Activated CD8-positive, alpha-beta memory T cell treated with anti-CD3 and anti-CD28 coated beads, Interleukin-2, amount 50 U/mL, for 1 hour (primary cell): ENCODE data around the gene TERT.

ENCODE experiments used
- DNase-seq: peaks from one replicate; pipeline ENCODE4 v3.0.0-alpha.2; 2020; ENCODE audit errors: extremely low read depth

TERT gene

DNA sequence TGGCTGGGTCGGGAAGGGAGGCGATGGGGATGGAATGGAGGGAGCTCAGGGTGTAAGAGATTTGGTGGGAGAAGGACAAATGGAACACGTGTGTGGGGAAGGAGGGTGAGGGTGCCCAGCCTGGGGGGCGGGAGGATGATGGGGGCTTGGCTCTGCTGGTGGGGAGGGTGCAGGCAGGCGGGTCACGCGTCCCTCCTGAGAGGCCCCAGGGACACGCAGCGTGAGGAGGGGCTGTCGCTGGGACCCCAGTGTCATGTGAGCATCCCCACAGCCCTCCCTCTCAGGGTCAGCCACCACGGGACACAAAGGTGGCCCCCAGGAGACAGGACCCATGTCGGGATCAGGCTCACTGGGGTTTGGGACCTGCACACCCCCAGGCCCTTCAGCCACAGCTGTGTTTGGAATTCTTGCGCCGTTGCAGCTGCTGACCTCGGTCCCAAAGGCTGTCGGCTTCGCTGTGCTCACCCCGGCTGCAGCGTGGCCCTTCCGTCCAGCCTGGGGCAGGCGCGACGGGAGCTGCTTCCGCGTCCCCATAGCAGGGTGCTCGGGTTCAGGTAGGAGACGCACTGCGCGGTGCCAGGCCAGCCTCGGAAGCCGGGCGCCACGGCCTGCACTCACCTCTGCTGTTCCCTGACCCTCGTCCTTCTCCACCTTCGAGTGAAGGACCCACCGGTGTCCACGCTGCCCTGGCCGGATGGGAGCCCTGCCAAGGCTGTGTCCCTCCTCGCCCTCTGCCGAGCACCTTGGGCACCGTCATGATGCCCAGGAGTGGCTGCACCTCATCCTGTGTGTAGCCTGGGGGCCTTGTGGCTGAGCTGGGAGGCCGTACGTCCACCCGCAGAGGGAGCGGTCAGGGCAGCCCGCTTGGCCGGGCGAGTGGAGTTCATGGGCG is 88.1 kb downstream of the TERT start:
- no peak for DNase-seq

GRCh38 chr5:1205255-1206180 is 89.3 kb downstream of the TERT start:
- no peak for DNase-seq

GRCh38 chr5:1204693-1205242 is 90.1 kb downstream of the TERT start:
- no peak for DNase-seq

GRCh38 chr5:1203968-1204692 is 90.7 kb downstream of the TERT start:
- no peak for DNase-seq

DNA sequence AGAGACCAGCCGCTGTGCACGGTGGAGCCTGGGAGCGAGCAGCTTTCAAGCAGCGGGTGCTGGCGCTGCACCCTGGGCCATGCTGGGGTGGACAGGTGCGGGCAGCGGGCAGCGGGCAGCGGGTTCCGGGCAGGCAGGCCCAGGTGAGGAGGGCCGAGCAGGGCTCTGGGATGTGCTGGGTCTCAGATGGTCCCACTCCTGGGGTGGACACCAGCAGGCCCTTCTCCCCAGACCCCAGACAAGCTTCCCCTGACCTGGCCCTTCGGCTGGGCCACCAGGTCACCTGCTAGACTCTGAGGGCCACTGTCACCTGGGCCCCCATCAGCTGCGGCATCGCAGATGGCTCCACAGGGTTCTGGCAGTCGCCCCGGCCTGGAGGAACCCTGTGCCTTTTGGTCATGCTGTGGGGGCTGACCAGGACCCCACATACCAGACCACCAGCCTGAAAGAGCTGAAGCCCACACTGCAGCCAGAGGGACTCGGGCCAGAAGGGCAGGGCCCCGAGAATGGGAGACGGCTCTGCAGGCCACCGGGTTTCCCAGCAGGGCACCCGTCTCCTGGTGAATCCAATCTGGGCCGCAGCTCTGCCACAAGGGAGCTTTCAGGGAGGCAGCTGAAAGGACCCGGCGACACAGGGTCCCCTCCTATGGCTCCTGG is 91.4 kb downstream of the TERT start:
- DNase-seq = no peak
